Pons (tissue), 1 donor: ENCODE data around the gene SCP2D1.
"Not testable (repeated sequence)": the region's sequence is repeated elsewhere in the genome, so short reads cannot be mapped to it uniquely, and the experiment has no call there.

ENCODE experiments used
- DNase-seq: peaks from one replicate; pipeline ENCODE4 v3.0.0-alpha.2; 2016; ENCODE audit warnings: low spot score

The SCP2D1 gene

GRCh38 chr20:18813483-18813882, at the start of gene SCP2D1:
Gene SCP2D1 (plus strand): TSS chr20:18813783. CDS start chr20:18813816, 33 bp downstream.
- no peak for DNase-seq

GRCh38 chr20:18767676-18768075, 45.9 kb upstream of the SCP2D1 start:
- no peak for DNase-seq

- no peak for DNase-seq
These were observed 40.0 kb upstream of the SCP2D1 start for GRCh38 chr20:18773566-18773965.

GRCh38 chr20:18774207-18774606, 39.4 kb upstream of the SCP2D1 start:
- no peak for DNase-seq

- no peak for DNase-seq
These were observed 38.0 kb upstream of the SCP2D1 start for GRCh38 chr20:18775633-18776032.

- no peak for DNase-seq
These were observed 34.7 kb upstream of the SCP2D1 start for GRCh38 chr20:18778690-18779392.

- no peak for DNase-seq
These were observed 33.0 kb upstream of the SCP2D1 start for GRCh38 chr20:18780385-18781130.

GRCh38 chr20:18781509-18781908, 32.1 kb upstream of the SCP2D1 start:
- DNase-seq = no peak

- no peak for DNase-seq
These were observed 30.1 kb upstream of the SCP2D1 start for GRCh38 chr20:18783385-18783959.

GRCh38 chr20:18787046-18787445, 26.5 kb upstream of the SCP2D1 start:
- not testable (repeated sequence) for DNase-seq

GRCh38 chr20:18788021-18788420, 25.6 kb upstream of the SCP2D1 start:
- DNase-seq = no peak

- DNase-seq = peak; percentile 8
These were observed 22.8 kb upstream of the SCP2D1 start for GRCh38 chr20:18790787-18791186.

- DNase-seq = peak; percentile 98
These were observed 19.8 kb upstream of the SCP2D1 start for GRCh38 chr20:18793625-18794427.

- peak; percentile 26 for DNase-seq
These were observed 19.2 kb upstream of the SCP2D1 start for GRCh38 chr20:18794428-18794787.

- no peak for DNase-seq
These were observed 18.2 kb upstream of the SCP2D1 start for GRCh38 chr20:18795366-18795765.

- DNase-seq = no peak
These were observed 17.2 kb upstream of the SCP2D1 start for GRCh38 chr20:18796282-18796833.

- no peak for DNase-seq
These were observed 12.1 kb upstream of the SCP2D1 start for GRCh38 chr20:18801516-18801915.

GRCh38 chr20:18802012-18802634, 11.5 kb upstream of the SCP2D1 start:
- DNase-seq = no peak

- DNase-seq = no peak
These were observed 7.7 kb upstream of the SCP2D1 start for GRCh38 chr20:18805881-18806280.

GRCh38 chr20:18808712-18809111, 4.9 kb upstream of the SCP2D1 start:
- DNase-seq = no peak

GRCh38 chr20:18811186-18811585, 2.4 kb upstream of the SCP2D1 start:
- DNase-seq = no peak

GRCh38 chr20:18811904-18812303, 1.7 kb upstream of the SCP2D1 start:
- no peak for DNase-seq
